ENCODE results near the gene TMED10. TPM values are rescaled to one million over a fixed set of nuclear protein-coding genes. Genes with fewer than 3 reads are reported as not detected.

TMED10 gene
- total and polyA plus RNA-seq, 2 of the 13 experiments (the other 11 are each of a cell fraction or from before 2014, with no cell fraction given), result 311 to 377 TPM

DNA sequence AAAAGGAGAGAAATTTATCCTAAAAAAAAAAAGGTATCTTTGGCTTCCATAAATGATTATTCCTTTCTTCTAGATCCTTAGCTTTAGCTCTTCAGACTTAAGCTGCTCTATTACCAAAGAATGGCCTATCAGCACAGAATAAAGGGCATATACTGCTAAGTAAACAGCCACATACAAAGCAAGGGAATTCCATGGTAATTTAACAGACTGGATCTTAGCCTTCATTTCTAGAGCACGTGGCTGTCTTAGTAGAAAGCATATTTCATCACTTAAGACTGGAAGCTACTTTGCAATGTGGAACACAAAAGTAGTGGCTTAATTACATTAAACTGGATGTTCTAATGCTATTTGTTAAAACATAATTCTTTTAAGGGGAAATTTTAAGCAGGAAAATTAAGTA is 23.1 kb downstream of the TMED10 start:
- TF ChIP-seq SSRP1 (CRISPR knock-in tag; IDR thresholded peaks at IDR 0.05) (no peak), ZNF431 (CRISPR knock-in tag; IDR thresholded peaks at IDR 0.05; ENCODE audit: borderline replicate concordance, low read depth) (no peak), ATM (IDR thresholded peaks at IDR 0.05; ENCODE audit: borderline replicate concordance) (no peak)
- Histone ChIP-seq H3K27me3 (ENCODE audit: control insufficient read depth in 1 of 2, insufficient read depth in 2 of 2, low read length in 2 of 2) (no peaks in the 10 kb centered on the region), H3K9ac (ENCODE audit: insufficient read depth, low read depth, low read length) (no peak overlapping the region), H3K4me3 (replicated peaks in 1 of 3; ENCODE audit: insufficient read depth in 1 of 3, low read depth in 2 of 3, low read length in 3 of 3) (no peak overlapping the region), H3K27ac (ENCODE audit: extremely low read length, insufficient read depth, low read length) (no peak overlapping the region), H3K9me3 (ENCODE audit: low read length) (no peaks in the 10 kb centered on the region), H2AFZ (ENCODE audit: low read length) (no peak overlapping the region), H3K4me1 (ENCODE audit: insufficient read depth, low read length) (peaks cover 47% of the 10 kb centered on the region), H3K79me2 (ENCODE audit: insufficient read depth, low read length) (peaks cover 56% of the 10 kb centered on the region), H3K4me2 (ENCODE audit: low read depth, low read length) (no peak overlapping the region), H4K20me1 (ENCODE audit: insufficient read depth, low read length) (peaks cover 4% of the 10 kb centered on the region; the same call in 1 of the 2 replicates), H3K36me3 (replicated peaks in 1 of 2; ENCODE audit: control insufficient read depth in 1 of 2, insufficient read depth in 2 of 2, low read length in 2 of 2) (peaks cover 0 to 23% of the 10 kb centered on the region in 2 experiments; a peak in 4 of 5 replicates)
- DNase-seq (ENCODE audit: low spot score) (no peak), FAIRE-seq (no peak), ATAC-seq (no peak)
- POLR2A ChIA-PET, result no interaction called here
- no TSS peak for BruUV-seq (replicated peaks)
- in situ Hi-C loops (cut with HindIII; ENCODE audit: extremely low pct_ligation_motif_present, low pct_unique_long_range_greater_than_20kb), result no loop called here
- intact Hi-C loops (cut with micrococcal nuclease; ENCODE audit: unreplicated experiment), result no loop called here
- CTCF ChIA-PET (ENCODE audit: low intra/inter-chr PET ratio, low total read pairs), result no interaction called here
- WGBS (ENCODE audit: low lambda C conversion rate), result 84% methylated on average over 1 of the region's 1 CpG

- ChIA-PET POLR2A (no interaction called here), CTCF (ENCODE audit: low intra/inter-chr PET ratio, low total read pairs) (no interaction called here)
- Histone ChIP-seq H3K79me2 (ENCODE audit: insufficient read depth, low read length) (peaks cover 46% of the 10 kb centered on the region), H3K9me3 (ENCODE audit: low read length) (no peaks in the 10 kb centered on the region), H3K27me3 (ENCODE audit: control insufficient read depth in 1 of 2, insufficient read depth in 2 of 2, low read length in 2 of 2) (no peaks in the 10 kb centered on the region), H3K4me3 (replicated peaks in 1 of 3; ENCODE audit: insufficient read depth in 1 of 3, low read depth in 2 of 3, low read length in 3 of 3) (no peak overlapping the region), H4K20me1 (ENCODE audit: insufficient read depth, low read length) (peaks cover 4% of the 10 kb centered on the region; the same call in 1 of the 2 replicates), H3K27ac (ENCODE audit: extremely low read length, insufficient read depth, low read length) (no peak overlapping the region), H3K36me3 (replicated peaks in 1 of 2; ENCODE audit: control insufficient read depth in 1 of 2, insufficient read depth in 2 of 2, low read length in 2 of 2) (peaks cover 0 to 24% of the 10 kb centered on the region in 2 experiments), H3K4me1 (ENCODE audit: insufficient read depth, low read length) (peaks cover 60% of the 10 kb centered on the region), H3K9ac (ENCODE audit: insufficient read depth, low read depth, low read length) (no peak overlapping the region), H2AFZ (ENCODE audit: low read length) (no peak overlapping the region), H3K4me2 (ENCODE audit: low read depth, low read length) (no peak overlapping the region)
- FAIRE-seq, result no peak
- intact Hi-C loops (cut with micrococcal nuclease; ENCODE audit: unreplicated experiment), result no loop called here
- 90% methylated on average over 1 of the region's 1 CpG for WGBS (ENCODE audit: low lambda C conversion rate)
- in situ Hi-C loops (cut with HindIII; ENCODE audit: extremely low pct_ligation_motif_present, low pct_unique_long_range_greater_than_20kb), result no loop called here
- no peak for ATAC-seq
- BruUV-seq (replicated peaks), result no TSS peak
- DNase-seq (ENCODE audit: low spot score), result no peak
- TF ChIP-seq ZBTB14 (CRISPR knock-in tag; IDR thresholded peaks at IDR 0.05) (no peak), ZNF337 (CRISPR knock-in tag; IDR thresholded peaks at IDR 0.05; ENCODE audit: borderline replicate concordance, low read depth) (no peak), ZNF496 (CRISPR knock-in tag; IDR thresholded peaks at IDR 0.05; ENCODE audit: insufficient replicate concordance) (no peak), MAFF (IDR thresholded peaks at IDR 0.05; ENCODE audit: low read depth, low read length) (no peak), HNF4A (CRISPR knock-in tag; IDR thresholded peaks at IDR 0.05) (no peak), ZNF547 (CRISPR knock-in tag; IDR thresholded peaks at IDR 0.05) (no peak), GTF3A (CRISPR knock-in tag; conservative IDR thresholded peaks at IDR 0.05) (no peak), ZNF431 (CRISPR knock-in tag; IDR thresholded peaks at IDR 0.05; ENCODE audit: borderline replicate concordance, low read depth) (no peak), HES4 (CRISPR knock-in tag; IDR thresholded peaks at IDR 0.05; ENCODE audit: borderline replicate concordance) (no peak), ZNF484 (CRISPR knock-in tag; IDR thresholded peaks at IDR 0.05; ENCODE audit: borderline replicate concordance, low read depth) (no peak), KDM4B (CRISPR knock-in tag; IDR thresholded peaks at IDR 0.05) (no peak)
- TF ChIP-seq, protein P1, sequence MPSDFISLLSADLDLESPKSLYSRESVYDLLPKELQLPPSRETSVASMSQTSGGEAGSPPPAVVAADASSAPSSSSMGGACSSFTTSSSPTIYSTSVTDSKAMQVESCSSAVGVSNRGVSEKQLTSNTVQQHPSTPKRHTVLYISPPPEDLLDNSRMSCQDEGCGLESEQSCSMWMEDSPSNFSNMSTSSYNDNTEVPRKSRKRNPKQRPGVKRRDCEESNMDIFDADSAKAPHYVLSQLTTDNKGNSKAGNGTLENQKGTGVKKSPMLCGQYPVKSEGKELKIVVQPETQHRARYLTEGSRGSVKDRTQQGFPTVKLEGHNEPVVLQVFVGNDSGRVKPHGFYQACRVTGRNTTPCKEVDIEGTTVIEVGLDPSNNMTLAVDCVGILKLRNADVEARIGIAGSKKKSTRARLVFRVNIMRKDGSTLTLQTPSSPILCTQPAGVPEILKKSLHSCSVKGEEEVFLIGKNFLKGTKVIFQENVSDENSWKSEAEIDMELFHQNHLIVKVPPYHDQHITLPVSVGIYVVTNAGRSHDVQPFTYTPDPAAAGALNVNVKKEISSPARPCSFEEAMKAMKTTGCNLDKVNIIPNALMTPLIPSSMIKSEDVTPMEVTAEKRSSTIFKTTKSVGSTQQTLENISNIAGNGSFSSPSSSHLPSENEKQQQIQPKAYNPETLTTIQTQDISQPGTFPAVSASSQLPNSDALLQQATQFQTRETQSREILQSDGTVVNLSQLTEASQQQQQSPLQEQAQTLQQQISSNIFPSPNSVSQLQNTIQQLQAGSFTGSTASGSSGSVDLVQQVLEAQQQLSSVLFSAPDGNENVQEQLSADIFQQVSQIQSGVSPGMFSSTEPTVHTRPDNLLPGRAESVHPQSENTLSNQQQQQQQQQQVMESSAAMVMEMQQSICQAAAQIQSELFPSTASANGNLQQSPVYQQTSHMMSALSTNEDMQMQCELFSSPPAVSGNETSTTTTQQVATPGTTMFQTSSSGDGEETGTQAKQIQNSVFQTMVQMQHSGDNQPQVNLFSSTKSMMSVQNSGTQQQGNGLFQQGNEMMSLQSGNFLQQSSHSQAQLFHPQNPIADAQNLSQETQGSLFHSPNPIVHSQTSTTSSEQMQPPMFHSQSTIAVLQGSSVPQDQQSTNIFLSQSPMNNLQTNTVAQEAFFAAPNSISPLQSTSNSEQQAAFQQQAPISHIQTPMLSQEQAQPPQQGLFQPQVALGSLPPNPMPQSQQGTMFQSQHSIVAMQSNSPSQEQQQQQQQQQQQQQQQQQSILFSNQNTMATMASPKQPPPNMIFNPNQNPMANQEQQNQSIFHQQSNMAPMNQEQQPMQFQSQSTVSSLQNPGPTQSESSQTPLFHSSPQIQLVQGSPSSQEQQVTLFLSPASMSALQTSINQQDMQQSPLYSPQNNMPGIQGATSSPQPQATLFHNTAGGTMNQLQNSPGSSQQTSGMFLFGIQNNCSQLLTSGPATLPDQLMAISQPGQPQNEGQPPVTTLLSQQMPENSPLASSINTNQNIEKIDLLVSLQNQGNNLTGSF (CRISPR knock-in tag; IDR thresholded peaks at IDR 0.05), result no peak
Measured at GRCh38 chr14:75151851-75152250, 24.6 kb downstream of the TMED10 start.
